IPS DF 4.7 (cell line): ENCODE data around the gene TENM4.

Source experiments
- DNase-seq: peaks from one replicate; pipeline ENCODE4 v3.0.0-alpha.2; 2013; ENCODE audit warnings: low spot score; ENCODE audit errors: extremely low read depth

Gene TENM4

GRCh38 chr11:78941226-78941851 lies 499.5 kb downstream of the TENM4 start:
- DNase-seq = no peak

GRCh38 chr11:78940500-78941225 lies 500.2 kb downstream of the TENM4 start:
- DNase-seq = peak; percentile 60

- no peak for DNase-seq
Observed at GRCh38 chr11:78938971-78939370, 501.9 kb downstream of the TENM4 start.

GRCh38 chr11:78938036-78938435 lies 502.8 kb downstream of the TENM4 start:
- no peak for DNase-seq

- no peak for DNase-seq
Observed at GRCh38 chr11:78935398-78936068, 505.3 kb downstream of the TENM4 start.

- DNase-seq = no peak
Observed at GRCh38 chr11:78933350-78933749, 507.5 kb downstream of the TENM4 start.

- DNase-seq = no peak
Observed at GRCh38 chr11:78932757-78933156, 508.1 kb downstream of the TENM4 start.

- no peak for DNase-seq
Observed at GRCh38 chr11:78931891-78932290, 508.9 kb downstream of the TENM4 start.

GRCh38 chr11:78930810-78931523 lies 509.9 kb downstream of the TENM4 start:
- DNase-seq = no peak

- DNase-seq = no peak
Observed at GRCh38 chr11:78929906-78930220, 511.0 kb downstream of the TENM4 start.

- DNase-seq = peak; percentile 83
Observed at GRCh38 chr11:78929207-78929905, 511.5 kb downstream of the TENM4 start.

- DNase-seq = no peak
Observed at GRCh38 chr11:78927511-78927910, 513.3 kb downstream of the TENM4 start.

- DNase-seq = no peak
Observed at GRCh38 chr11:78926633-78927338, 514.0 kb downstream of the TENM4 start.

GRCh38 chr11:78925387-78925786 lies 515.4 kb downstream of the TENM4 start:
- no peak for DNase-seq

GRCh38 chr11:78922859-78923625 lies 517.8 kb downstream of the TENM4 start:
- no peak for DNase-seq

- no peak for DNase-seq
Observed at GRCh38 chr11:78921509-78921908, 519.3 kb downstream of the TENM4 start.

GRCh38 chr11:78920329-78920728 lies 520.5 kb downstream of the TENM4 start:
- no peak for DNase-seq

GRCh38 chr11:78916759-78917158 lies 524.1 kb downstream of the TENM4 start:
- DNase-seq = no peak

- DNase-seq = no peak
Observed at GRCh38 chr11:78914503-78914902, 526.3 kb downstream of the TENM4 start.

GRCh38 chr11:78912778-78913177 lies 528.1 kb downstream of the TENM4 start:
- DNase-seq = no peak
